DND-41 (cell line): ENCODE results near the gene SLC43A1.

Source experiments
- ATAC-seq: fragments of 200-7000 bp; cut with Tn5 transposase; 3 replicates; pipeline ENCODE4 v1.9.1; 2021; ENCODE audit warnings: low read depth; ENCODE audit not compliant: insufficient read depth
- DNase-seq: peaks from one replicate; pipeline ENCODE4 v3.0.0-alpha.2; 2020
- H2AFZ ChIP-seq: 2 replicates; pipeline ENCODE4 v1.6.0; 2012; ENCODE audit warnings: low read depth, low read length
- H3K27ac ChIP-seq: 2 replicates; pipeline ENCODE4 v1.5.1; 2012; ENCODE audit warnings: low read length, inconsistent platforms
- H3K27me3 ChIP-seq: fragments of 200-600 bp; sonication (generic); 2 replicates; pipeline ENCODE4 v1.6.0; 2012; ENCODE audit warnings: low read length, mild to moderate bottlenecking, inconsistent platforms; ENCODE audit not compliant: insufficient read depth, poor library complexity
- H3K36me3 ChIP-seq: 2 replicates; pipeline ENCODE4 v1.5.1; 2012; ENCODE audit warnings: low read length, inconsistent platforms; ENCODE audit not compliant: insufficient read depth
- H3K4me1 ChIP-seq: 2 replicates; pipeline ENCODE4 v1.5.1; 2012; ENCODE audit warnings: mild to moderate bottlenecking, low read length; ENCODE audit not compliant: insufficient read depth
- H3K4me2 ChIP-seq: 2 replicates; pipeline ENCODE4 v1.6.0; 2012; ENCODE audit warnings: mild to moderate bottlenecking, moderate library complexity, low read length, inconsistent platforms; ENCODE audit not compliant: insufficient read depth
- H3K4me3 ChIP-seq, 2 experiments: fragments of 200-600 bp in 1 of 2; shearing (Covaris generic) in 1 of 2; 2 replicates each; pipeline ENCODE4 v1.5.1; 2012 to 2016; ENCODE audit warnings: inconsistent platforms in 2 of 2, low read length in 2 of 2, mild to moderate bottlenecking in 2 of 2, low read depth in 1 of 2, moderate library complexity in 1 of 2
- H3K79me2 ChIP-seq: 2 replicates; pipeline ENCODE4 v1.6.0; 2012; ENCODE audit warnings: low read length, inconsistent platforms; ENCODE audit not compliant: insufficient read depth
- H3K9ac ChIP-seq: 2 replicates; pipeline ENCODE4 v1.6.0; 2012; ENCODE audit warnings: low read depth, mild to moderate bottlenecking, inconsistent platforms, low read length, moderate library complexity
- H3K9me3 ChIP-seq: 2 replicates; pipeline ENCODE4 v1.5.1; 2012; ENCODE audit warnings: low read length, moderate library complexity, mild to moderate bottlenecking, inconsistent platforms; ENCODE audit not compliant: insufficient read depth, severe bottlenecking
- H4K20me1 ChIP-seq: 2 replicates; pipeline ENCODE4 v1.6.0; 2012; ENCODE audit warnings: low read length; ENCODE audit not compliant: insufficient read depth
- EZH2 ChIP-seq: IDR thresholded peaks from 3 replicates; pipeline ENCODE4 v1.6.1; 2012; ENCODE audit warnings: borderline replicate concordance, low read depth, mild to moderate bottlenecking, moderate library complexity, low read length, inconsistent platforms; ENCODE audit not compliant: severe bottlenecking
- TF ChIP-seq, protein P1 (sequence below): IDR thresholded peaks from 2 replicates; pipeline ENCODE4 v1.5.1; 2012; ENCODE audit warnings: borderline replicate concordance, low read length, moderate library complexity, mild to moderate bottlenecking; ENCODE audit not compliant: poor library complexity, severe bottlenecking; ENCODE audit errors: extremely low read depth

The SLC43A1 gene

DNA sequence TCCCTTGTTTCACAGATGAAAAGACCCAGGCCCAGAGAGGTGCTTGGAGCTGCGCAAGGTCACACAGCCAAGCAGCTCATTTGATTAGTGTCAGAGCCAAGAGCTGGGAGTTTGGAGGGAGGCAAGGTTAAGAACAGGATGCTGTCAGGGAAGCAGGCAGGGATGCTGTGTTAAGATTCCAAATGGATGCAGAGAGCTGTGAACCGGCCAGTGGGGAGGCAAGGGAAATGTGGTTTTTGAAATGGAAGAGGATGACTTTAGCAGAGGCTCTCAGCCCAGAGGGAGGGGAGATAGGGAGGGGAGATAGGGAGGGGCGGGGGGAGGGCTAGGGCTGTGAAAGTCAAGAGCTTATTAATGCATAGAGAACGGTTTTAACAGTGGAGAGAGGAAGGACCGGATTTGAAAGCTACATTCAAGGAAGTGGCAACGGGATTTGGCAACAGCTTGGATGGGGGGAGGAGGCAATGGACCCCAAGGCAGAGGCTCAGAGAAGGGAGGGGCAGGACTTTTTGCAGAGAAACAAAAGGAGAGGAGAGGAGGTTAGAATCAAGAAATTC is 42.1 kb downstream of the SLC43A1 start:
- H3K4me1 ChIP-seq, result no peaks in the 10 kb centered on the region
- H3K4me2 ChIP-seq, result no peak overlapping the region
- no peaks in the 10 kb centered on the region for H3K79me2 ChIP-seq
- TF ChIP-seq, protein P1, sequence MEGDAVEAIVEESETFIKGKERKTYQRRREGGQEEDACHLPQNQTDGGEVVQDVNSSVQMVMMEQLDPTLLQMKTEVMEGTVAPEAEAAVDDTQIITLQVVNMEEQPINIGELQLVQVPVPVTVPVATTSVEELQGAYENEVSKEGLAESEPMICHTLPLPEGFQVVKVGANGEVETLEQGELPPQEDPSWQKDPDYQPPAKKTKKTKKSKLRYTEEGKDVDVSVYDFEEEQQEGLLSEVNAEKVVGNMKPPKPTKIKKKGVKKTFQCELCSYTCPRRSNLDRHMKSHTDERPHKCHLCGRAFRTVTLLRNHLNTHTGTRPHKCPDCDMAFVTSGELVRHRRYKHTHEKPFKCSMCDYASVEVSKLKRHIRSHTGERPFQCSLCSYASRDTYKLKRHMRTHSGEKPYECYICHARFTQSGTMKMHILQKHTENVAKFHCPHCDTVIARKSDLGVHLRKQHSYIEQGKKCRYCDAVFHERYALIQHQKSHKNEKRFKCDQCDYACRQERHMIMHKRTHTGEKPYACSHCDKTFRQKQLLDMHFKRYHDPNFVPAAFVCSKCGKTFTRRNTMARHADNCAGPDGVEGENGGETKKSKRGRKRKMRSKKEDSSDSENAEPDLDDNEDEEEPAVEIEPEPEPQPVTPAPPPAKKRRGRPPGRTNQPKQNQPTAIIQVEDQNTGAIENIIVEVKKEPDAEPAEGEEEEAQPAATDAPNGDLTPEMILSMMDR, result no peak
- no peak for TF ChIP-seq EZH2
- H3K9ac ChIP-seq, result no peak overlapping the region
- no peak overlapping the region for H3K27ac ChIP-seq
- H2AFZ ChIP-seq, result no peak overlapping the region
- no peaks in the 10 kb centered on the region for H3K36me3 ChIP-seq
- no peaks in the 10 kb centered on the region for H4K20me1 ChIP-seq
- no peak for ATAC-seq
- H3K9me3 ChIP-seq, result no peaks in the 10 kb centered on the region
- no peaks in the 10 kb centered on the region for H3K27me3 ChIP-seq
- no peak for DNase-seq
- H3K4me3 ChIP-seq, result no peak overlapping the region

DNA sequence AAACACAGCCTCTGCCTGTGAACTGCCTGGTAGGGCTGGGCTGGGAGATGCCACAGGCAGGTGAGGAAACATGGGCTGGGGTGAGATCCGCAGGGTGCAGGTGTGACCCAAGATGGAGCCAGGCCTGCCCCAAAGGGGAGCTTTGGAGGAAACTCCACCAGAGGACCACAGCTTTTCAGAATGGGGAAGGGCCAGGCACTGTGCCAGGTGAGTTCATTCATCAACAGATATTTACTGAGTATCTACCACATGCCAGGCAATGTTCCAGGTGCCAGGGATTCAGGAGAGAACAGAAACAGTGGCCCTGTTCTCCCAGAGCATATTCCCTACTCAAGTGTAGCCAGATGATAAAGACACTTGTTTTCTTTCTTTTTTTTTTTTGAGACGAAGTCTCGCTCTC is 44.0 kb downstream of the SLC43A1 start:
- Histone ChIP-seq H3K27me3 (no peaks in the 10 kb centered on the region), H3K9me3 (no peaks in the 10 kb centered on the region), H4K20me1 (no peaks in the 10 kb centered on the region), H3K79me2 (no peaks in the 10 kb centered on the region), H2AFZ (no peak overlapping the region), H3K4me2 (no peak overlapping the region), H3K4me3 (no peak overlapping the region), H3K9ac (no peak overlapping the region), H3K4me1 (no peaks in the 10 kb centered on the region), H3K36me3 (no peaks in the 10 kb centered on the region), H3K27ac (no peak overlapping the region)
- TF ChIP-seq, protein P1, result no peak
- TF ChIP-seq EZH2, result no peak
- no peak for ATAC-seq
- no peak for DNase-seq

DNA sequence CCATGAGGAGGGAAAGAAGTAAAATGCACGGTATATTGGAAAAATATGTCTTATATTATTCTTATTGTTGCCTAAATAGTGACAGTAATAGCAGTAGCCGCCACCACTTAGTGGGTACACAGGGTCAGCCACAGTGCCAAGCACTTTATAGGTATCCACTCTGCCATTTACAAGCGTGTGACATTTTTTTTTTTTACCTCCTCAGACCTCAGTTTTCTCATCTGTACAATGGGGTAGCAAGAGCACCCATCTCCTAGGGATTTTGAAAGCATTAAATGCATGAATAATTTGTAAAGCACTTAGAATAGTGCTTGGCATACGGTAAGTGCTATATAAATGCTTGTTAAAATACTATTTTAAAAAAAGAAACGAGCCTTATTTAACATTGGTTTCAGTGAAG is 46.2 kb downstream of the SLC43A1 start:
- Histone ChIP-seq H3K4me1 (no peaks in the 10 kb centered on the region), H3K36me3 (no peaks in the 10 kb centered on the region), H3K27me3 (no peaks in the 10 kb centered on the region), H3K4me3 (no peak overlapping the region), H3K79me2 (no peaks in the 10 kb centered on the region), H3K27ac (no peak overlapping the region), H4K20me1 (no peaks in the 10 kb centered on the region), H3K9ac (no peak overlapping the region), H3K9me3 (no peaks in the 10 kb centered on the region), H2AFZ (no peak overlapping the region), H3K4me2 (no peak overlapping the region)
- ATAC-seq (no peak), DNase-seq (no peak)
- TF ChIP-seq, protein P1, result no peak
- no peak for TF ChIP-seq EZH2

DNA sequence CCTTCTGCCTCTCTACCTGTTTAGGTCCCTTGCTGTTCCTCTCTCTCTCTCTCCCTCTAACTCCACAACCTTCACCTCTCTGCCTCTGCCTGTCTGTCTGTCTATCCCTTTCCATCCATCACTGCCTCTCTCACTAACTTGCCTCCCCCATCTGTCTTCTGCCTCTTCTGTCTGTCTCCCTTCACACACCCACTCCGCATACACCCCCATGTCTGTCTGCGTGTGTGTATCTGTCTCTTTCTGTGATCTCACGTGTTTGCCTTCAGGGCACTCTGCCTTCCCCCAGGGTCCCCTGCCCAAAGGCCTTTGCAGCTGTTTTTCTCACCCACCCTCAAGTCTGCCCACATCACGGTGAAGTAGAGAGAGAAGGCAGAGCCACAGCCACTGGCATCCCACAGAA is 47.2 kb downstream of the SLC43A1 start:
- Histone ChIP-seq H4K20me1 (no peaks in the 10 kb centered on the region), H2AFZ (no peak overlapping the region), H3K9me3 (no peaks in the 10 kb centered on the region), H3K4me1 (no peaks in the 10 kb centered on the region), H3K4me3 (no peak overlapping the region), H3K9ac (no peak overlapping the region), H3K27ac (no peak overlapping the region), H3K27me3 (no peaks in the 10 kb centered on the region), H3K36me3 (no peaks in the 10 kb centered on the region), H3K4me2 (no peak overlapping the region), H3K79me2 (no peaks in the 10 kb centered on the region)
- no peak for TF ChIP-seq EZH2
- TF ChIP-seq, protein P1, result no peak
- DNase-seq (no peak), ATAC-seq (no peak)
